Endothelial cell of umbilical vein (primary cell): Measurements from ENCODE around the gene ATXN1. TPM values are rescaled to one million over a fixed set of nuclear protein-coding genes. Genes with fewer than 3 reads are reported as not detected.

Experiments
- BruUV-seq: library from RNA; stranded (reverse); fragments of 400-500 nt; replicated peaks from 2 replicates; lab custom pipeline; 2021; lab: Mats Ljungman, UMichigan
- CTCF ChIA-PET: fragments of 300-600, 350-600 bp; sonication (Branson Sonifier 250); formaldehyde crosslinking; loops from one replicate; lab custom pipeline; 2021; ENCODE audit warnings: antibody characterized with exemption, inconsistent platforms; lab: Charles Lee
- POLR2A ChIA-PET: fragments of 300-600, 350-600 bp; sonication (Branson Sonifier 250); formaldehyde crosslinking; loops from one replicate; lab custom pipeline; 2021; ENCODE audit warnings: antibody characterized with exemption, inconsistent platforms; lab: Charles Lee
- DNase-seq: peaks from one replicate; pipeline ENCODE4 v3.0.0-alpha.2; 2011; ENCODE audit warnings: low read depth, low spot score
- FAIRE-seq: peaks from 2 replicates; lab custom pipeline; 2011; peaks lifted over from hg19 to GRCh38; lab: Jason Lieb, UNC
- H2AFZ ChIP-seq: 2 replicates; pipeline ENCODE4 v1.6.0; 2012; ENCODE audit warnings: low read depth, low read length, control low read depth, inconsistent platforms
- H3K27ac ChIP-seq: 2 replicates; pipeline ENCODE4 v1.5.1; 2011; ENCODE audit warnings: low read depth, mild to moderate bottlenecking, control low read depth, low read length, moderate library complexity; ENCODE audit not compliant: insufficient read depth
- H3K27me3 ChIP-seq, 2 experiments: 2 replicates each; pipeline versions ENCODE4 v1.6.0 to v1.6.1; 2011; ENCODE audit warnings: low read length in 2 of 2, mixed read lengths in 1 of 2; ENCODE audit not compliant: control insufficient read depth in 2 of 2, insufficient read depth in 2 of 2
- H3K36me3 ChIP-seq, 2 experiments: 2 replicates in 1 of 2; 3 replicates in 1 of 2; pipeline ENCODE4 v1.5.1; 2011; ENCODE audit warnings: low read length in 2 of 2, mild to moderate bottlenecking in 1 of 2, moderate library complexity in 1 of 2; ENCODE audit not compliant: control insufficient read depth in 2 of 2, insufficient read depth in 2 of 2; ENCODE audit errors: extremely low read depth in 1 of 2
- H3K4me1 ChIP-seq: 3 replicates; pipeline ENCODE4 v1.5.1; 2011; ENCODE audit warnings: mild to moderate bottlenecking, low read length; ENCODE audit not compliant: control insufficient read depth, insufficient read depth; ENCODE audit errors: extremely low read depth
- H3K4me2 ChIP-seq: 2 replicates; pipeline ENCODE4 v1.6.1; 2011; ENCODE audit warnings: low read length, control low read depth, mixed read lengths; ENCODE audit not compliant: insufficient read depth
- H3K4me3 ChIP-seq, 3 experiments: fragments of 200-600 bp in 1 of 3; sonication (generic), shearing (Covaris generic) in 1 of 3; replicated peaks in 1 of 3; 2 replicates each; pipeline ENCODE4 v1.5.1; 2011 to 2016; ENCODE audit warnings: control low read depth in 3 of 3, low read length in 3 of 3, mild to moderate bottlenecking in 2 of 3, inconsistent platforms in 1 of 3, low read depth in 1 of 3, moderate library complexity in 1 of 3; ENCODE audit not compliant: insufficient read depth in 1 of 3
- H3K79me2 ChIP-seq: 2 replicates; pipeline ENCODE4 v1.6.0; 2012; ENCODE audit warnings: low read length, inconsistent platforms; ENCODE audit not compliant: control insufficient read depth, insufficient read depth
- H3K9ac ChIP-seq: replicated peaks from 2 replicates; pipeline ENCODE3; 2011; ENCODE audit warnings: low read length, control low read depth; ENCODE audit not compliant: insufficient read depth; ENCODE audit errors: extremely low read depth
- H3K9me1 ChIP-seq: replicated peaks from 3 replicates; pipeline ENCODE4 v1.6.0; 2011; ENCODE audit warnings: mild to moderate bottlenecking, low read length; ENCODE audit not compliant: control insufficient read depth, insufficient read depth; ENCODE audit errors: extremely low read depth
- H3K9me3 ChIP-seq: replicated peaks from 2 replicates; pipeline ENCODE4 v1.5.1; 2012; ENCODE audit warnings: low read length, inconsistent platforms; ENCODE audit not compliant: control insufficient read depth, insufficient read depth
- H4K20me1 ChIP-seq: replicated peaks from 2 replicates; pipeline ENCODE3; 2011; ENCODE audit warnings: mild to moderate bottlenecking, low read length; ENCODE audit not compliant: control insufficient read depth, insufficient read depth; ENCODE audit errors: extremely low read depth
- CTCF ChIP-seq, 2 donors: IDR thresholded peaks; 1 replicate in 1 of 2; 2 replicates in 1 of 2; pipeline ENCODE4 v1.5.1; 2011; ENCODE audit warnings: low read length in 2 of 2, mild to moderate bottlenecking in 2 of 2, moderate library complexity in 2 of 2, control low read depth in 1 of 2, inconsistent platforms in 1 of 2, low read depth in 1 of 2; ENCODE audit not compliant: insufficient read depth in 1 of 2; ENCODE audit errors: extremely low read depth in 1 of 2
- EZH2 ChIP-seq: IDR thresholded peaks from 2 replicates; pipeline ENCODE4 v1.6.1; 2012; ENCODE audit warnings: borderline replicate concordance, low read depth, mild to moderate bottlenecking, moderate library complexity, low read length, inconsistent platforms; ENCODE audit not compliant: severe bottlenecking
- FOS ChIP-seq: IDR thresholded peaks from 2 replicates; pipeline ENCODE4 v1.6.1; 2011; ENCODE audit warnings: mild to moderate bottlenecking, low read length, moderate library complexity, borderline replicate concordance; ENCODE audit not compliant: insufficient read depth
- GATA2 ChIP-seq: IDR thresholded peaks from 2 replicates; pipeline ENCODE4 v1.7.0; 2011; ENCODE audit warnings: low read depth, mild to moderate bottlenecking, moderate library complexity, mixed read lengths, low read length; ENCODE audit not compliant: insufficient read length, insufficient read depth
- JUN ChIP-seq: IDR thresholded peaks from 2 replicates; pipeline ENCODE4 v1.6.1; 2011; ENCODE audit warnings: borderline replicate concordance, low read depth; ENCODE audit not compliant: insufficient read length, insufficient read depth
- MAX ChIP-seq: IDR thresholded peaks from 2 replicates; pipeline ENCODE4 v1.6.1; 2011; ENCODE audit not compliant: insufficient read depth, insufficient read length
- MYC ChIP-seq: IDR thresholded peaks from one replicate; pipeline ENCODE4 v1.6.1; 2011; ENCODE audit warnings: mild to moderate bottlenecking, low read depth, low read length
- POLR2A ChIP-seq: IDR thresholded peaks from 2 replicates; pipeline ENCODE4 v1.6.1; 2012; ENCODE audit warnings: low read depth, mild to moderate bottlenecking, control low read depth, low read length
- POLR2AphosphoS5 ChIP-seq: IDR thresholded peaks from 2 replicates; pipeline ENCODE4 v1.6.1; 2012; ENCODE audit warnings: low read depth, mild to moderate bottlenecking, control low read depth, low read length, moderate library complexity; ENCODE audit not compliant: insufficient read depth
- dilution Hi-C: fragments of 300-500 bp; cut with MboI; formaldehyde crosslinking; loops from one replicate; pipeline ENCODE4 v1.15.0; 2019; ENCODE audit warnings: low sequenced_read_pairs; ENCODE audit not compliant: extremely low pct_ligation_motif_present
- intact Hi-C: fragments of 100-400 bp; cut with micrococcal nuclease; formaldehyde crosslinking; loops from one replicate; pipeline ENCODE4 v1.10.0; 2022
- polyA plus RNA-seq, 4 experiments: library from polyadenylated mRNA; depleted of rRNA in 3 of 4; stranded (reverse) in 3 of 4; unstranded in 1 of 4; fragments of >200 nt; gene quantifications; 2 replicates each; pipeline versions ENCODE4 v1.2.1 to v1.2.3, GENCODE V29; 2011 to 2012; ENCODE audit warnings: missing spikeins in 1 of 4
- total RNA-seq: library from RNA; stranded (reverse); gene quantifications from 2 replicates; pipeline ENCODE4 v1.2.3, GENCODE V29; 2021

The ATXN1 gene
- total and polyA plus RNA-seq, 2 donors (not counting 3 experiments of a cell fraction or from before 2014, with no cell fraction given), result 16.4 to 33.0 TPM

GRCh38 chr6:16498957-16499356 is 262.3 kb downstream of the ATXN1 start:
- H3K27me3 ChIP-seq, result no peaks in the 10 kb centered on the region
- H3K9me1 ChIP-seq, result no peaks in the 10 kb centered on the region
- ChIA-PET POLR2A (no interaction called here), CTCF (no interaction called here)
- no peak overlapping the region for H3K27ac ChIP-seq
- no peaks in the 10 kb centered on the region for H4K20me1 ChIP-seq
- TF ChIP-seq MYC (no peak), JUN (no peak), GATA2 (no peak), MAX (no peak), EZH2 (no peak), POLR2AphosphoS5 (no peak), POLR2A (no peak), FOS (no peak), CTCF (IDR thresholded peaks at IDR 0.05; ENCODE audit: extremely low read depth in 1 of 2, insufficient read depth in 1 of 2, low read depth in 1 of 2, low read length in 2 of 2) (no peak)
- H2AFZ ChIP-seq, result no peak overlapping the region
- H3K79me2 ChIP-seq, result no peaks in the 10 kb centered on the region
- no peak overlapping the region for H3K4me2 ChIP-seq
- dilution Hi-C loops, result no loop called here
- BruUV-seq, result no TSS peak
- H3K4me3 ChIP-seq, result no peak overlapping the region
- no peaks in the 10 kb centered on the region for H3K9me3 ChIP-seq
- no peak for FAIRE-seq
- no peak overlapping the region for H3K9ac ChIP-seq
- intact Hi-C loops, result no loop called here
- no peaks in the 10 kb centered on the region for H3K36me3 ChIP-seq
- no peak for DNase-seq
- H3K4me1 ChIP-seq, result no peaks in the 10 kb centered on the region
